ENCODE measurements around the gene EBNA1BP2.
"Not testable (repeated sequence)": the region's sequence is repeated elsewhere in the genome, so short reads cannot be mapped to it uniquely, and the experiment has no call there.

EBNA1BP2 gene

DNA sequence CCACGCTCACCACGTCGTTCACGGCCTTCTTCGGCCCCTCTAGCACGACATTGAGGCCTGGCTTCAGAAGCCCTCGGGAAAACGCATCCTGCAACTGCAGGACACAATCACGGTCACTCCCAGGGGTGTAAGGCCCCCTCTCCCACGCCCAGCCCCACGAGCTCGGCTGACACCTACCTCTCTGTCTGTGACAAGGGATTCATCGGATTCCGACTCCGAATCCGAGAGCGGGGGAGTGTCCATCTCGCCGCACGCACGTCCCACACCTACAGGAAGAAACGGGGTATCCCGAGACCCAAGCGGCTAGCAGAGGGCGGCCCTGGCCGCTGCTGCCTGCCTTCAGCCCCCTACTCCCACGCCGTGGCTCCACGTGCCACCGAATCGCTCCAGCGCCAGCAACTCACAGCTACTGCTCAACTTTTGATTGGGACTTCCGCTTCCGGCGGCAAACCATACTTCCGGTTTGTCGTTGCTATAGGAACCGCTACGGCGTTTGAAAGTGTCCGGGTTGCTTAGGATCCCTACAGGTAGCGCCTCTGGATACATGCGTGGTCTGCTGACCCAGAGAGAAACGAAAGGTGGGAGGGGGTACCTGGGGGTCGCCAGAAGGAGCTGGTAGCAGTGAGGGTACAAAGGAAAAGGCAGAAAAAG, at the start of gene EBNA1BP2, which contains the start of gene CFAP57:
TSS of gene EBNA1BP2 (minus strand) at position 415 of the 651 bp plus-strand sequence. CDS start at position 243, 172 bp downstream.
TSS of gene CFAP57 (plus strand) at position 455 of the 651 bp plus-strand sequence. CDS start 424 bp downstream, outside the sequence.
- TF ChIP-seq CTCF (IDR thresholded peaks at IDR 0.05; ENCODE audit: borderline replicate concordance, insufficient read depth, low read depth, low read length): no peak

DNA sequence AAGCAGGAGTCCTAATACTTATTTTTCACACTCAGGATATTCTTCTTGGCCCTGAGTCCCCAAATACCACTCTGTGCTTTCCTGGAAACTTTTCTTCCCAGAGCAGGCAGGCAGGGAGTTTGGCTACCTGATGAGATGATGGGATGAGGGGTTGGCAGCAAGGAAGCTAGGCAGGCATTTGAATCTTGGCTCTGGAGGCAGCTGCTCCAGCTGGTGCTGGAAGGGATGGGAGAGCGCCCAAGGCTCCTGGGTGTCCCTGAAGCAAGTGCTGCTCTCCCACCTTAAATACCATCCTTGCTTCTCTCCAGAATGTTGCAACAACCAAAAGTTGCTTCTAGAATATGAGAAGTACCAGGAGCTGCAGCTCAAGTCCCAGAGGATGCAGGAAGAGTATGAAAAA, 49.7 kb upstream of the EBNA1BP2 start:
- H3K4me3 ChIP-seq (ENCODE audit: low read depth, low read length): no peak overlapping the region
- TF ChIP-seq CTCF (IDR thresholded peaks at IDR 0.05; ENCODE audit: borderline replicate concordance, insufficient read depth, low read depth, low read length): no peak

More for the DNA sequence above, at the start of gene EBNA1BP2, which contains the start of gene CFAP57:
- H3K4me3 ChIP-seq (ENCODE audit: low read depth, low read length): peak within 1 kb of the TSS; percentile 95

DNA sequence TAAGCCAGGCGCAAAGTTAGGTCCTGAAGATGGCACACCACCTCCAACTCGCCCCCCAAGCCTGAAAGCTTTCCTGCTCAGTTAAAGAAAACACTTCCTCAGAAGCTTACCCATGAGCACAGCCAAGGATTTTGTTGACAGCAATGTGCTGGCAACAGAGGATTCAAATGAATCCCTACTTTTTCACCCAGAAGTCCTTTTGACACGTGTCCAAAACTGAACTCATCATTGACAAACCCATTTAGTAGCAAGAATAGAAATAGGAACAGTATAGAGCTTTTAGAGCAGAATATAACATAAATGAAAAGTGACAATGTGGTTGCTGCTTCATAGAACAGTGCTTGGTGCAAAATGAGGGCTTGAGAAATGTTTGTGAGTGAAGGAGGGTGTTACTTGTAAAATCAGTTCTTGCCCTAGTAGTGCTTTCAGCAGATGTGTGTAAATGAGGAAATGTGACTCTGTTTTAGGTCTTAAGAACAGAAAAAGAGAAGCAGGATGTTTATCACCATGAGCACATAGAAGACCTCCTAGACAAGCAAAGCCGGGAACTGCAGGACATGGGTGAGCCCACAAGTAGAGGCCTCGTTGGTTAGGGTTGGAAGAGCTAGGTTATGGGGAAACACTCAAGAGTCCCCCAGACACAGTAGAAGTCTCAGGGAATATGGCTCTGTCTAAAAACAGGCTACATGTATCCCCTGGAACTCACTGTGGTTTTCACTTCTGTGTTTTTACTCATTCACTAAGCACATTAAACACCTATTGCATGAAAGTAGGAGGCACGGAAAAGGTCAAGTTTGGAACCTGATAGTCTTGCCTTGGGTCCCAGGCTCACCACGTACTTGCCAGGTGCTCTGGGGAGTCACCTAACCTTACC, 49.1 kb upstream of the EBNA1BP2 start:
- TF ChIP-seq CTCF (IDR thresholded peaks at IDR 0.05; ENCODE audit: borderline replicate concordance, insufficient read depth, low read depth, low read length): no peak
- no peak overlapping the region for H3K4me3 ChIP-seq (ENCODE audit: low read depth, low read length)

DNA sequence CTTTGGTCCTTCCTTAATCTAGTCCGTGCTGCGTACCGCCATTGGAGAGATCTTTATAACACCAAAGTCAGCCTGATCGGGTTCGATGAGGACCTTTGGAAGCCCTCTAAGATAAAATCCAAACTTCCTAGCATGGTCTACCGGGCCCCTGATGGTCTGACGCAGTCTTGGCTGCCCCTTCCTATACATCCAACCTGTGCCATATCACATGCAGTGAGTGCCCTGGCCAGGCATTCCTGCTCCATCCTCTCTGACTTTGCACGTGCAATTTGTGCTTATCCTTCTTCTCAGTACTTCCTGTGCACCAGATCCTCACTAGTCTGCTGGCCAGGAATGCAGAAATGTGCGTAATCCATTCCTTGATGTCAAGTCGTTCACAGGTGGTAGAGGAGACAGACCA, 45.7 kb upstream of the EBNA1BP2 start:
- no peak overlapping the region for H3K4me3 ChIP-seq (ENCODE audit: low read depth, low read length)
- no peak for TF ChIP-seq CTCF (IDR thresholded peaks at IDR 0.05; ENCODE audit: borderline replicate concordance, insufficient read depth, low read depth, low read length)

DNA sequence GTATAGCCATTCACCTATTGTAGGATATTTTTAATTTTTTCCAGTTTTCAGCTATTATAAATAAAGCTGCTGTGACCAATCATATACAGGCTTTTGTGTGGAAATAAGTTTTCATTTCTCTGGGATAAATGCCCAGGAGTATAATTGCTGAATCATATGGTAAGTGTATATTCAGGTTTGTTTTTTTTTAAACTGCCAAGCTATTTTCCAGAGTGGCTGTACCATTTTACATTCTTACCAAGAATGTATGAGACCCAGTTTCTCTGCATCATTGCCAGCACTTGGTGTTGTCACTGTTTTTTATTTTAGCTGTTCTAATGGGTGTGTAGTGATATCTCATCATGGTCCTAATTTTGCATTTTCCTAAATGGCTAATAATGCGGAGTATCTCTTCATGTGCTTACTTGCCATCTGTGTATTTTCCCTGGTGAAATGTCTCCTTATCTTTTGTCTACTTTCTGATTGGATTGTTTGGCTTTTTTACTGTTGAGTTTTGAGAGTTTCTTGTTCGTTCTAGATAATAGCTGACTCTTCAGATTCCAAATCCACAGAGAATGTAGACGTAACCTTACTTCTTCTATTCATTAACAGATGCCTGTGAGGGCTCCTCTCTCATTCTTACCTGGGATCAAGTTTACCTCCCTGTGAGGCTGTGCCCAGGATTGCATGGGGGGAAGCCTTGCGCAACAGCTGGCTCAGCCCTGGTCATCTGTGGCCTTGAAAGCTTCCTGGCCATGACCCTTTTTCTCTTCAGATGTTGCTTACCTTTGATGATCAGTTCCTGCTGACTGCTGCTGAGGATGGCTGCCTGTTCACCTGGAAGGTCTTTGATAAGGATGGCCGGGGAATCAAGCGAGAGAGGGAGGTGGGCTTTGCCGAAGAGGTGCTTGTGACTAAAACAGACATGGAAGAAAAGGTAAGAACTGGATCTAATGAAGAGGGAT, 42.7 kb upstream of the EBNA1BP2 start:
- no peak for TF ChIP-seq CTCF (IDR thresholded peaks at IDR 0.05; ENCODE audit: borderline replicate concordance, insufficient read depth, low read depth, low read length)
- no peak overlapping the region for H3K4me3 ChIP-seq (ENCODE audit: low read depth, low read length)

DNA sequence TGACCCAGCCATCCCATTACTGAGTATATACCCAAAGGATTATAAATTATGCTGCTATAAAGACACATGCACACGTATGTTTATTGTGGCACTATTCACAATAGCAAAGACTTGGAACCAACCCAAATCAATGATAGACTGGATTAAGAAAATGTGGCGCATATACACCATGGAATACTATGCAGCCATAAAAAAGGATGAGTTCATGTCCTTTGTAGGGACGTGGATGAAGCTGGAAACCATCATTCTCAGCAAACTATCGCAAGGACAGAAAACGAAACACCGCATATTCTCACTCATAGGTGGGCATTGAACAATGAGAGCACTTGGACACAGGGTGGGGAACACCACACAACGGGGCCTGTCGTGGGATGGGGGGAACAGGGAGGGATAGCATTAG, 36.2 kb upstream of the EBNA1BP2 start:
- H3K4me3 ChIP-seq (ENCODE audit: low read depth, low read length): not testable (repeated sequence)

All from GM12875 (cell line).